SKM-1 treated with dmso at 0.1 percent for 144 hours (cell line): ENCODE measurements around the gene DNAJC1.
A peak's percentile ranks its signal among the peaks of the same experiment; 100 is the strongest.
"Not testable (repeated sequence)": the region's sequence is repeated elsewhere in the genome, so short reads cannot be mapped to it uniquely, and the experiment has no call there.

ENCODE experiments used
- DNase-seq: peaks from one replicate; lab custom pipeline; 2025; ENCODE audit not compliant: unreplicated experiment; lab: John Stamatoyannopoulos, UW

Gene DNAJC1

DNA sequence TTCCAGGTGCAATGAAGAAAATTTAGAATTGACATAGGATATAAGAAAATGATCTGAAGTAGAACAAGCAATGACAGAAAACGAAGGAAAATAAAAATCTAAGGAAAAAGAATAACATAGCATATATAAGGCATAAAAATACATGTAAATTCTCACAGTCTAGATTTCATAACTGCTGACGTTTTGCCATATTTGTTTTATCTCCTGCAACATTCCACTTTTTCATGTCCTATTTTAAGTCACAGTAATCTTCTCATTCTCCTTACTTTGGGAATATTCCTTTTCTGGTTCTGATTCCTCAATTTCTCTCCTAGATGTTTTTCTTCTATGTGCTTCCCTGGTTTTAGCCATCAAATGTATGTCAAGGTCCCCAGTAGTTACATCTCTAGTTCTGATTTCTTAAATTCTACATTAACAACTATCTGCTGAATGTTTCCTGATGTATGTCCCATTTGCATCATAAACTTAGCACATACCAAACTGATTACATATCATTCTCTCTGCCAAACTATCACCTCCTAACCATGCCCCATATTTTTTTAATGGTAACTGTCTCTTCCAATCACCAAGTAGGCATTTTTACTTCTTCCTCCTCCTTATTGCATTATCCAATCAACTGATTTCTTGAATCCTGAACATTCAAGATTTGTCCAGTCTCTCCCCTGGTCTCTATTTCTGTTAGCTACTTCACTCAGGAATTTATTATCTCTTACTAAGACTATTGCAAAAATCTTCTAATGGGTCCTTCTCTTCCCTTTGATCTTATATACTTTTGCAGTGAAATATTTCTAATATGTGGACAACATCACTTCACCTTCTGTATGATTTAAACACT lies 171.3 kb downstream of the DNAJC1 start:
- DNase-seq = no peak

DNA sequence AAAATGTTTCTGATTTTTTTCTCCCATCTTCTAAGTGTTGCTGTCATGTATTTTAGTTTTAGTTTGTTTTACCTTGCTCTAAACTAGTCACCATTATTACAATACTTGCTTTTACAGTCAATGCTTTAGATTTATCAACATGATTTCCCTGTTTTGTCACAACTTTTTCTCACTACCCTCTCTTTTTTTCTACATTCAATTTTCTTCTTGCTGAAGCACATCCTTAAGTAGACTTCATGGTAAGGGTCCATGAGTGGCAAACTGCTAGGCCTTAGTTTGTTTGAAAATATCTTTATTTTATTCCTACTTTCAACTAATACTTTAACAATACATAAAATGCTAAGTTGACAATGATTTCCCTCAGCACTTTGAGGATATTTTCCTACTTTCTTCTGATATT lies 173.5 kb downstream of the DNAJC1 start:
- DNase-seq = no peak

DNA sequence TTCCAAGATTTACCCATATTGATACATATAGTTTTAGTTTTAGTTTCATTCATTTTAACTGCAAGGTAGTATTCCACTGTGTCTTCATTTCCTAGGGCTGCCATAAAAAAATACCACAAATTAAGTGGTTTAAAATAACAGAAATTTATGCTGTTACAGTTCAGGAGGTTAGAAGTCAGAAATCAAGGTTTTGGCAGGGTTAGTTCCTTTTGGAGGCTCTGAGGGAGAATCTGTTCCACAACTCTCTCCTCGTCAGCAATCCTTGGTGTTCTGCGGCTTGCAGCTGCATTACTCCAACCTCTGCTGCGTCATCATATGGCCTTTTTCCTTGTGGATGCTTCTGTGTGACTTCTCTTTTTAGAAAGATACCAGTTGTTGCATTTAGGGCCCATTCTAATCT lies 176.2 kb downstream of the DNAJC1 start:
- no peak for DNase-seq

DNA sequence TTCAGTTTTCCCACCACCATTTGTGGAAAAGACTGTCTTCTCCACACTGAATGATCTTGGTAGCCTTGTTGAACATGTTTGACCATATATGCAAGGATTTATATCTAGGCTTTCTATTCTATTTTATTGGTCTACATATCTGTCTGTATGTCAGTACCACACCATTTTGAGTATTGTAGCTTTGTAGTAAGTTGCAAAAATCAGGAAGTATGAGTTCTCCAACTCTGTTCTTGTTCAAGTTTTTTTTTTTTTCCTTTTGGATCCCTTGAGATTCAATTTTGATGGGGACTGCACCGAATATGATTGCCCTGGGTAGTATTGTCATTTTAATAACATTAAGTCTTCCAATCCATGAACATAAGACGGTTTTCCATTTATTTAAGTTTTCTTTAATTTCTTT lies 176.8 kb downstream of the DNAJC1 start:
- DNase-seq = no peak

DNA sequence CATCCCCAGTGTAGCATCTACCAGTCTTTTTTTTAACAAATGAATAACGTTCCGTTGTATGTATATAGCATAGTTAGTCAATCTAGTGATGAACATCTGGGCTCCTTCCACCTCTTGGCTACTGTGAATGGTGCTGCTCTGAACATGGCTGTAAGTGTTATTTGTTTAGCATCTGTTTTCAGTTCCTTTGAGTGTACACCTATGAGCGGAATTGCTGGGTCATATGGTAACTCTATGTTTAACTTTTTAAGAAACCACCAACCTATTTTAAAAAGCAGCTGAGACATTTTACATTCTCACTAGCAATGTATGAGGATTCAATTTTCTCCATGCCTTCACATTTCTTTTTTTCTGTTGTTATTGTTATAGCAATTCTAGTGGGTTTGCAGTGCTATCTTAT lies 178.2 kb downstream of the DNAJC1 start:
- no peak for DNase-seq

DNA sequence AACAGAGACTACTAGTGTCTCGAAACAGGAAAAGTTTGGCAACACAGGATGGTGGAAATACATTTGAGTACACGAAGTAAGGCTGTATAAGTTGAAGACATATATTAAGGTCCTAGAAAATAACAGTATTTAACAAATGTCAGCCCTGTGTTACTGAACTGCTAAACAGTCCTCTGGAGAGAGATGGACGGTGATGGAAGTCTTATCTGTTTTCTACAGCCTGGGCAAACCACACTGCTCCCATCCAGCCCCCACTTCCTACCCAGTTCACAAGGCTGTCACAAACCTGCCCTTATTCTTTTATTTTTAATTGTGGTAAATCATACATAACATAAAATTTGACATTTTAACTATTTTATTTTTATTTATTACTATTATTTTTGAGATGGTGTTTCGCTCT lies 179.1 kb downstream of the DNAJC1 start:
- no peak for DNase-seq

DNA sequence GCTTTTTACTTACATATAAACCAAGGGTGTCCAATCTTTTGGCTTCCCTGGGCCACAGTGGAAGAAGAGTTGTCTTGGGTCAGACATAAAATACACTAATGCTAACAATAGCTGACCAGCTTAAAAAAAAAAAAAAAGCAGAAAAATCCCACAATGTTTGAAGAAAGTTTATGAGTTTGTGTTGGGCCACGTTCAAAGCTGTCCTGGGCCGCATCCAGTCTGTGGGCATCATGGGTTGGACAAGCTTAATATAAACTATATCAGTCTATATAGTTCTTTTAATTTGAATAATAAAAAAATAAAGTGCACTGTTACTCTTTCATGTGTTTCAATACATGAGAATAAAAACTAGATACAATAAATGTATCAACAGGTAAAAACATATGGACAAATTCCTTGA lies 179.9 kb downstream of the DNAJC1 start:
- no peak for DNase-seq

DNA sequence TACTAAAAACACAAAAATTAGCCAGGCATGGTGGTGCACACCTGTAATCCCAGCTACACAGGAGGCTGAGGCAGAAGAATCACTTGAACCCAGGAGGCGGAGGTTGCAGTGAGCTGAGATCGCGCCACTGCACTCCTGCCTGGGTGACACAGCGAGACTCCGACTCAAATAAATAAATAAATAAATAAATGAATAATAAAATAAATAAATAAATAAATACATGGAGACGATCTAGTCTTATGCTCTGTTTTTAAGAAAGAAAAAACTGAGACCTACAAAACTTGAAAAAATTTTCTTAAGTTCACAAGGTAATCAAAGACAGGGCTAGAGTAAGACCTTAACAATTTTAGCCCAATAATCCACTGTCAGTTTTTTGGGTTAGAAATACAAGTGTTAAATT lies 181.3 kb downstream of the DNAJC1 start:
- DNase-seq = not testable (repeated sequence)

DNA sequence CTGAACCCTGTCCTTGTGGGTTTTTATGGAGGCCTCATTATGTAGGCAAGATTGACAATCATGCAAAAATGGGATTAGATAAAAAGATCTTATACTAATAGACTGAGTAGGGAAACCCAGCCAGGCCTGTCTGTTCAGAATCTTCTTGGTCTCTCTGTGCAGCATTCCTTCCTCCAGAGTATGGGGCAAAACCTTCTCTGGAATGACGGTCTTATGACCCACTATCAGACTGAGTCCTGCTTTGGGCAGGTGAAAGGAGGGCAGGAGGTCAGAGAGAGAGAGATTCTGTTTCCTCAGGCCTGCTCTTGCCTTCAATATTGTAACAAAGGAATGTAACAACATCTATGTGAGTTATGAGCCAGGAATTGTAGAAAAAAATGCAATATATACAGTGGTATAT lies 182.6 kb downstream of the DNAJC1 start:
- DNase-seq = no peak

DNA sequence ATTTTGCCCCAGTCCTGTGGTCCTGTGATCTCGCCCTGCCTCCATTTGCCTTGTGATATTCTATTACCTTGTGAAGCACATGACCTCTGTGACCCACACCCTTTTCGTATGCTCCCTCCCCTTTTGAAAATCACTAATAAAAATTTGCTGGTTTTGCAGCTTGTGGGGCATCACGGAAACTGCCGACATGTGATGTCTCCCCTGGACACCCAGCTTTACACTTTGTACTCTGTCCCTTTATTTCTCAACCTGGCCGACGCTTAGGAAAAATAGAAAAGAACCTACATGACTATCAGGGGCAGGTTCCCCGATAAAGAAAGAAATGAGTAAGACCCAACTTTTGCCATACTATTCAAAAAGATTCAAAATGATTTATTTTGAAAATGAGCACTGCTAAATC lies 185.1 kb downstream of the DNAJC1 start:
- DNase-seq = not testable (repeated sequence)

DNA sequence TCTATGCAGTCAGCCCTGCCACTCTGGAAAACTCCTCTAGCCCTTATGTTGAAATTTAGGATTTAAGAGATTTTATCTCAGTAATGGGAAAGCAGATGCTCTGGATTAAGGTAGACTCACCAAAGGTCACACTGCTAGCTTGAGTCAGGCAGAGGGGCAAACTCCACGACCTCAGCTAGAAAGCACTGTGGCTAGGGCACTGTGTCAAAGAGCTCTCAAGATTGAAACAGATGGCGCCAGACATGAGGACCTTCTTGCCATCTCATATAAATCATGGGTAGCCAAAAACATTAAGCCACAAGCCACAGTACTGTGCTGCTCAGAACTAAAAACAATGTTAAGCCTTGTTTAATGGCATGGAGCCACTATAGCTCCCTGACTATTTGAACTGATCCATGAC lies 188.7 kb downstream of the DNAJC1 start:
- DNase-seq = no peak

DNA sequence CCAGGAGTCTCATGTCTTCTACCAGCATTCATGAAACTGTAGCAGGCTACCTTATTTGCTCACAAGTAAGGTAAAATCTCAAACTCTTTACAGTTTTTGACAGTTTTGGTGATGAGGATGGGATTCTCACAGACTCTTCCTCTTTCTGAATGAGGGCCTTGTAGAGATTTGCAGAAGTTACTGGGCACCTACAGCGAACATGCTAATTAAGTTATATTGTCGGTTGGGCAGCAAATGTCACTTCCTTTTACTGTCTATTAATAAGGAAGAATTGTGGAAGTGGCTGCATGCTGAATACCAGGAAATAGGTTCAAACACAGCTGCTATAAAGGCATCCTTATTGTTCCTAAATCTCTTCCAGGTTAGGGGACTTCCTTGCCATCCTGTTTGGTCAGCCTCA lies 189.6 kb downstream of the DNAJC1 start:
- DNase-seq = peak; percentile 64

DNA sequence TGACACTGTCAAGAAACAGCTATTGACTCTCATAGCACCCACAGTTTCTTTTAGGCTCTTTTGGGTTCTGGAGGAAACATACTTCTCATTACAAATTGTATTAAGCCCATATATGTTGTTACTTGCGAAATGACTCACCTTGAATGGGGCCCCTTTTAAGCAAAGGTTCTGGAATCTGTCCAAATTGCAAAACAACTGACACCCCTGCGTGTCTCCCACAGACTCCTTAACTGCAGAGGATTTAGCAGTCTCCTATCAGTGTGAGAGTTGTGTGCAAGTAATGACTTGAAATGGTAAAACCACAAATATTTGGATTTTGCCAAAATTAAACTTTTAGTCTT lies 192.3 kb downstream of the DNAJC1 start:
- DNase-seq = no peak

DNA sequence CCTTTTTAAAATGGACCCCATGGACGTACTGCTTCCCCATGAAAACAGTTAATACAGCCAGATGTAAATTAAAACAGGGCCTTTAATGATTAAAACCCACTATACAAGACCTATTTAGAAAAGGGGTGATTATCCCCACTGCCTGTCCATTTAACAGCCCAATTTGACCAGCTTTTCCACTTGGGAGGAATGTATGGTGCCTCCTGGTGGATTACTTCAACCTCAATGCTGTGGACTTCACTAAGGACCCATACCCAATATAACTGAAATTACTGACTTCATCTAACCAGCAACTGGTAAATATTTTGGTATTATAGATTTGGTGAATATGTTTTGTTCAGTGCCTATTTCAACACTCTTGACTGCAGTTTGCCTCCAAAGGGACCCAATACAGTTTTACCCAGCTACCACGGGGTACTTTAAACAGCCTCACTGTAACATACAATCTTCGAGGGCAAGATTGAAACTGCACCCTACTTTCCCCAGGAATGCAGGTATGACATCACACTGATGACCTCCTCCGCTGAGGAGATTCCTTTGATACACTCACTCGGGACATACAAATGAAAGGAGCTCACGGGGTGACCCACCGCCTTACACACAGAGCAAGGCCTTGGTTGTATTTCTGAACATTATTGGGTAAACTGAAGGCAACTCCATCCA lies 192.8 kb downstream of the DNAJC1 start:
- no peak for DNase-seq

DNA sequence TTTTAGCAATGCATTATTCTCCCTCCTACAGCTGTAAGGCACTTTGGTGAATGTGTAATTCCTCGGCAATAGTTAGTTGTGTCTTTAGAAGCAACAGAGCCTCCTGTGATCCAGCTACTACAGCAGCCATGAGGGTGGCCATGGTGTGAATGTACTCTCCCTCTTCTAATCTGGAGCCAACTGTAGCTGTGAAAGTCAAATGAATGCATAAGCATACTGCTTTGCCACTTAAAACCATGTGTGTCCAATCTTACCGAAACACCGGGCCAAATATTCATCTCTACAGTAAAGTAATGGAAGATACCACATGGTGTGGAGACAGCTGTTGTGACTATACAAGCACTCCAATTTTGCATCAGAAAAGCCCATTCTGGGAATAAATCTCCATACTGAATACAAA lies 195.0 kb downstream of the DNAJC1 start:
- no peak for DNase-seq

DNA sequence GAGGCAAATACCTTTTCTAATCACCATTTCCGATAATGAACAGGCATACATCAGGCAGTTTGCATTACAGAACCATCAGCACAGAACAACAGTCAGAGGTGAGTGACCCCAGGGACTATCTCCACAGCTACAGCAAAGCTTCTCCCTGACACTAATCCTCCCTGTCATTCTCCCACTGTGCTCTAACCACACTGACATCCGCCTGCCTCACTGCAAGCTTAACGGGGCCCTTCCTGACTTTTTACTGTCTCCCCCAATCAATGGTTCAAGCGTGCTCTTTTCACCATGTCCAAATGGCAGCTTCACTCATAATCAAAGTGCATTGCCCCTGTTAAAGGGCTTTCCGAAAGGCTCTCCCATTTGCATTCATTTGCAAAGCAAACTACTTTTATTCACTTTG lies 196.3 kb downstream of the DNAJC1 start:
- no peak for DNase-seq

DNA sequence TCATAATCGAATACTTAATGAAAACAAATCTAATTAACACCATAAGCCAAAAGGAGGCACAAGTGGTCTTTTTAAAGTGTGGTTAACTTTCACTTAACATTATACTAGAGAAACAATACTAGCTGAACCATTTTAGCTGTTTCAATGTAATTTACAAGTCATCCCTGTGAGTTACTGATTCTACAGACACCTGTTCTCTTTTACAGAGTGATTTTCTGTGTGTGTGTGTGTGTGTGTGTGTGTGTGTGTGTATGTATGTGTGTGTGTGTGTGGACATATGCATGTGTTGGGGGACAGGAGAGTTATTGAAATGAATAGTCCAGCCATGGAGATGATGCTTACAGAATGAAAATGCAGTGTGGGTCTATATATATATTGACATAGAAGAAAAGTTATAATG lies 200.2 kb downstream of the DNAJC1 start:
- DNase-seq = no peak

DNA sequence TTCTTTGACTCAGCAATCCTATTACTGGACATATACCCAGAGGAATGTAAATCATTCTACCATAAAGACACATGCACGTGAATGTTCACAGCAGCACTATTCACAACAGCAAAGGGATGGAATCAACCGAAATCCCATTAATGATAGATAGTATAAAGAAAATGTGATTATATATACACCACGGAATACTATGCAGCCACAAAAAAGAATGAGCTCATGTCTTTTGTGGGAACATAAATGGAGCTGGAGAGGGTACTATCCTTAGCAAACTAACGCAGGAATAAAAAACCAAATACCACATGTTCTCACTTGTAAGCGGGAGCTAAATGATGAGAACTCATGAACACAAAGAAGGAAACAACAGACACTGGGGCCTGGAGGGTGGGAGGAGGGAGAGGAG lies 201.9 kb downstream of the DNAJC1 start:
- DNase-seq = no peak

DNA sequence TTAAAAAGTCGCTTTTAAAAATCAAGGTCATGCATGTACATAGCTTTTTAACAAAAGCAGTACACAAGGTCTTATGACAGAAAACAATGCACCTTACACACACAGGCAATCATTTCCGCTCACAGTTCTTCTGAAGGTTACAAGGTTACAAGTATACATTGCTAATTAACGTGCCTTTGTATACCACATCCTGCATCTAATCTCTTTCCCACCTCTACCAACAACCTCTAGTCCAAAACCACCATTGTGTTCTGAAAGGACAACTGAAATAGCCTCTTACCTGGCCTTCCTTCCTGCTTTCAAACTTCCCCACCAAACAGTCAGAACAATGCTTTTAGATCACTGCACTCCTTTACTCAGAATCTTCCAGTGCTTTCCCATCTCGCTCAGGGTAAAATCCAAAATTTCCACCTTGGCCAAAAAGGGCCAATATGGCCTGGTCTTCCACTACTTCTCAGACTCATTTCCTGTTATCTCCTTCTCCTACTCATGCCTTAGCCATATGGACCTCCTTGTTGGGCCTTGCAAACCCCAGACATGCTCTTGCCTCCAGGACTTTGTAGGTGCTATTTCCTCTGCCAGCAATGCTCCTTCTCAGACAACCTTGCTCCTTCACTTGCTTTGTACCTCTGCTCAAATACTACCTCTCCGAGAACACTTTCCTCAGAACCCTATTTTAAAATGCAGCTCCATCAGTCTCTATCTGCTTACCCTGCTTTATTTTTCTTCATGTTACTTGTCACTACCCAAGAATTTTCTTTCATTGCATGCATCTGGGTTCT lies 205.4 kb downstream of the DNAJC1 start:
- no peak for DNase-seq

DNA sequence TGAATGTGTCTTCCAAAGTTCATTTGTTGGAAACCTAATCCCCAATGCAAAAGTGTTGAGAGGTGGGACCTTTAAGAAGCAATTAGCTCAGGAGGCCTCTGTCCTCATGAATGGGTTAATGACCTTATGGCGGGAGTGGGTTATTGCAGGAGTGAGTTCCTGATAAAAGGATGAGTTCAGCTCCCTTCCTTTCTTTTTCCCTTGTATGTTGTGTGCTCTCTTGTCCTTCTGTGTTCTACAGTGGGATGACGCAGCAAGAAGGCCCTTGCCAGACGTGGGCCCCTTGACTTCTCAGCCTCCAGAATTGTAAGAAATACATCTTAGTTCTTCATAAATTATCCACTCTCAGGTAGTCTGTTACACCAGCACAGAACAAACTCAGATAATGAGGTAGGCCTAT lies 206.0 kb downstream of the DNAJC1 start:
- no peak for DNase-seq

DNA sequence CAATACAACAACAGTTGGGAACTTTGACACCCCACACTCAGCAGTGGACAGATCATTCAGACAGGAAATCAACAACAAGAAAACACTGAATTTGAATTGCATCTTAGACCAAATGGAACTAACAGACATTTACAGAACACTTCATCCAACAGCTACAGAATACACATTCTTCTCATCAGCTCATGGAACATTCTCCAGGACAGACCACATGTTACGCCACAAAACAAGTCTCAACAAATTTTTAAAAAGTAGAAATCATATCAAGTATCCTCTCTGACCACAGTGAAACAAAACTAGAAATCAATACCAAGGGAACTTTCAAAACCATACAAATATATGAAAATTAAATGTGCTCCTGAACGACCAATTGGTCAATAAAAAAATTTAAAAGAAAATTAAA lies 212.3 kb downstream of the DNAJC1 start:
- DNase-seq = no peak

DNA sequence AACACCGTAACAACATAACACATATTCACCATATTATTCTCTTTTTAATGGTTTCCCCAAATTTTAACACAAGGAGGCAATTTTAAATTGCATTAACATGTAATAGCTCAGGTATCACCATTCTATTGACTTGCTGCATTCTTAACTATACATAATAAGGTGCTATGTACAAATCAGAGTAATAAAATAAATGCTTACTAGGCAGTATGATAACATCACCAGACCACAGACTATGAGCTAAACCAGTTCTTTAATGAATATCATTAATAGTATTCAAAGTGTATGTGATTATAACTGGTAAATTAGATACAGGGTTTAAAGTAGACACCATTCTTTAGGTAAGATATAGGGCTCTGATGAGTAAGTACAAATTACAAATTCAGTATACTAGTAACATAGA lies 226.6 kb downstream of the DNAJC1 start:
- DNase-seq = no peak
